ENCODE measurements around the gene DLGAP4. TPM values are rescaled to one million over a fixed set of nuclear protein-coding genes. Genes with fewer than 3 reads are reported as not detected.

The DLGAP4 gene
- total RNA-seq, 2 donors from 2014 or later: 23.1 to 60.0 TPM

DNA sequence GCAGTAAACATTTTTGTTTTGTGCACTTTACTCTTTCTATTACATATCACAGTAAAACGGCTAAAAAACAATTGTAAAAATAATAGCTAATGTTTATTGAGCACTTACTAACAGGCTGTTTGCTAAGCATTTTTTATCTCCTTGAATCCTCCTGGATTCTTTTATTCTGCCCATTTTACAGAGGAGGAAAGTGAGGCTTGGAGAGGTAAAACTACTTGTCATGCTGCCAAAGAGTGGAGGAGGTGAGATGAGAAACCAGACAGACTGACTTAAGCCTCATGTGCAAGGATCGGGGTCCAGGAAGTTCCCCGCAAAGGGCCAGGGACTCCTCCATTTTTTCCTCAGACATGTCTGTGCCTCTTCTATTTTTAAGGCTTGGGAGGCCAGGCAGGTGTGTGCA is 63.6 kb downstream of the DLGAP4 start:
- Histone ChIP-seq H3K4me1 (no peaks in the 10 kb centered on the region), H3K9me3 (no peaks in the 10 kb centered on the region), H3K27me3 (no peaks in the 10 kb centered on the region), H3K36me3 (replicated peaks in 1 of 2; ENCODE audit: insufficient read depth in 1 of 2, low read depth in 2 of 2) (no peaks in the 10 kb centered on the region), H3K27ac (no peak overlapping the region), H3K4me3 (no peak overlapping the region)
- 73 to 75% methylated on average over 3 of the region's 3 CpGs for WGBS, 2 donors
- no peak for TF ChIP-seq POLR2A (IDR thresholded peaks at IDR 0.05)
- TF ChIP-seq, protein P1, sequence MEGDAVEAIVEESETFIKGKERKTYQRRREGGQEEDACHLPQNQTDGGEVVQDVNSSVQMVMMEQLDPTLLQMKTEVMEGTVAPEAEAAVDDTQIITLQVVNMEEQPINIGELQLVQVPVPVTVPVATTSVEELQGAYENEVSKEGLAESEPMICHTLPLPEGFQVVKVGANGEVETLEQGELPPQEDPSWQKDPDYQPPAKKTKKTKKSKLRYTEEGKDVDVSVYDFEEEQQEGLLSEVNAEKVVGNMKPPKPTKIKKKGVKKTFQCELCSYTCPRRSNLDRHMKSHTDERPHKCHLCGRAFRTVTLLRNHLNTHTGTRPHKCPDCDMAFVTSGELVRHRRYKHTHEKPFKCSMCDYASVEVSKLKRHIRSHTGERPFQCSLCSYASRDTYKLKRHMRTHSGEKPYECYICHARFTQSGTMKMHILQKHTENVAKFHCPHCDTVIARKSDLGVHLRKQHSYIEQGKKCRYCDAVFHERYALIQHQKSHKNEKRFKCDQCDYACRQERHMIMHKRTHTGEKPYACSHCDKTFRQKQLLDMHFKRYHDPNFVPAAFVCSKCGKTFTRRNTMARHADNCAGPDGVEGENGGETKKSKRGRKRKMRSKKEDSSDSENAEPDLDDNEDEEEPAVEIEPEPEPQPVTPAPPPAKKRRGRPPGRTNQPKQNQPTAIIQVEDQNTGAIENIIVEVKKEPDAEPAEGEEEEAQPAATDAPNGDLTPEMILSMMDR (IDR thresholded peaks at IDR 0.05): no peak
- intact Hi-C loops (cut with DNase I): no loop called here
- DNase-seq: no peak
- ATAC-seq: no peak

DNA sequence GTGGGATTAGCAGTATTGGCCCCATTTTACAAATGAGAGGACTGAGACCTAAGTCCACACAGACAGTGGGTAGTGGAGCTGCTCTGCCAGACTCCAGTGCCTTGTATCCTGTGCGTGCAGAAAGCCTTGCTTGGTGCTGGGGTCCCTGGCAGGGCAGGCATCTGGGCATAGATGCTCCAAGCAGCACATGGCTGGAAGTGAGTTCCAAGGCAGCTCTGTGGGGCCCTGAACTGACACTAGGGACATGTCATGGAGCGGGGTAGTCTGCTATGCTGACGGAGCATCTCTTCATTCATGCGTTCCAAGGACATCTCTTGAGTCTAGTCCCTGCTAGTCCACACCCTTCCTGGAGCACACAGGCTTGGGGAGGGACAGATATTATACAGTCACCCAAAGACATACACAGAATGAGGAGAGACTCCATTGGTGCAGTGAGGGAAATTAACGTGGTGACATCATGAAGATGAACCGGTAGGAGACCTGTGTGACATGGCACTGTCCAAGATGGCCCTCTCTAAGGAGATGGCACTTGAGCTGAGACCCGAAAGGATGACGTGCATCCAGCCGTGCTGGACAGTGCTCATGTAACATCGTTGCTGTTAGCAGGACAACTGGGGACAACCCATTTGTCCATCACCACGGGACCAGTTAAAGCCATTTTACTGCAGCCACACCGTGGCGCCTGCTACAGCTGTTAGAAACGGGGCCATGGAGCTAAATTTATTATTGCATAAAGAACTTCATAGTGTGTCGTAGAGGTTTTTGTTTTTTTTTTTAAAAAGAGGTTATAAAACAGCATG is 65.1 kb downstream of the DLGAP4 start:
- no peaks in the 10 kb centered on the region for H3K27me3 ChIP-seq
- DNase-seq: no peak
- no peaks in the 10 kb centered on the region for H3K9me3 ChIP-seq
- intact Hi-C loops (cut with DNase I): no loop called here
- WGBS, 2 donors: 65 to 73% methylated on average over 11 to 15 of the region's 15 CpGs
- no peak overlapping the region for H3K27ac ChIP-seq
- no peak for TF ChIP-seq POLR2A (IDR thresholded peaks at IDR 0.05)
- TF ChIP-seq, protein P1 (IDR thresholded peaks at IDR 0.05): no peak
- ATAC-seq: no peak
- H3K36me3 ChIP-seq (replicated peaks in 1 of 2; ENCODE audit: insufficient read depth in 1 of 2, low read depth in 2 of 2): no peaks in the 10 kb centered on the region
- H3K4me1 ChIP-seq: no peaks in the 10 kb centered on the region
- no peak overlapping the region for H3K4me3 ChIP-seq

GRCh38 chr20:36372666-36373065 is 66.5 kb downstream of the DLGAP4 start:
- Histone ChIP-seq H3K9me3 (no peaks in the 10 kb centered on the region), H3K4me3 (no peak overlapping the region), H3K27me3 (no peaks in the 10 kb centered on the region), H3K36me3 (replicated peaks in 1 of 2; ENCODE audit: insufficient read depth in 1 of 2, low read depth in 2 of 2) (no peaks in the 10 kb centered on the region), H3K27ac (no peak overlapping the region), H3K4me1 (no peaks in the 10 kb centered on the region)
- intact Hi-C loops (cut with DNase I): no loop called here
- WGBS, 2 donors: 61 to 66% methylated on average over 7 of the region's 7 CpGs
- ATAC-seq: no peak
- DNase-seq: no peak
- no peak for TF ChIP-seq POLR2A (IDR thresholded peaks at IDR 0.05)
- TF ChIP-seq, protein P1 (IDR thresholded peaks at IDR 0.05): no peak

GRCh38 chr20:36373089-36373488 is 67.0 kb downstream of the DLGAP4 start:
- no peaks in the 10 kb centered on the region for H3K36me3 ChIP-seq (replicated peaks in 1 of 2; ENCODE audit: insufficient read depth in 1 of 2, low read depth in 2 of 2)
- intact Hi-C loops (cut with DNase I): no loop called here
- 53 to 57% methylated on average over 1 of the region's 1 CpG for WGBS, 2 donors
- no peak overlapping the region for H3K4me3 ChIP-seq
- no peaks in the 10 kb centered on the region for H3K27me3 ChIP-seq
- H3K4me1 ChIP-seq: no peaks in the 10 kb centered on the region
- DNase-seq: no peak
- H3K27ac ChIP-seq: no peak overlapping the region
- TF ChIP-seq, protein P1 (IDR thresholded peaks at IDR 0.05): no peak
- TF ChIP-seq POLR2A (IDR thresholded peaks at IDR 0.05): no peak
- no peaks in the 10 kb centered on the region for H3K9me3 ChIP-seq
- no peak for ATAC-seq

GRCh38 chr20:36374995-36375394 is 68.9 kb downstream of the DLGAP4 start:
- H3K27me3 ChIP-seq: no peaks in the 10 kb centered on the region
- no peaks in the 10 kb centered on the region for H3K9me3 ChIP-seq
- no peak overlapping the region for H3K4me3 ChIP-seq
- no peaks in the 10 kb centered on the region for H3K4me1 ChIP-seq
- 11 to 84% methylated on average over 2 to 4 of the region's 4 CpGs for WGBS, 2 donors
- H3K27ac ChIP-seq: no peak overlapping the region
- intact Hi-C loops (cut with DNase I): no loop called here
- DNase-seq: no peak
- H3K36me3 ChIP-seq (replicated peaks in 1 of 2; ENCODE audit: insufficient read depth in 1 of 2, low read depth in 2 of 2): no peaks in the 10 kb centered on the region
- no peak for ATAC-seq
- no peak for TF ChIP-seq POLR2A (IDR thresholded peaks at IDR 0.05)
- TF ChIP-seq, protein P1 (IDR thresholded peaks at IDR 0.05): no peak

Measured in body of pancreas (tissue), 4 donors.